ENCODE measurements around the gene AIFM3.
"Not testable (repeated sequence)": the region's sequence is repeated elsewhere in the genome, so short reads cannot be mapped to it uniquely, and the experiment has no call there.

AIFM3 gene

DNA sequence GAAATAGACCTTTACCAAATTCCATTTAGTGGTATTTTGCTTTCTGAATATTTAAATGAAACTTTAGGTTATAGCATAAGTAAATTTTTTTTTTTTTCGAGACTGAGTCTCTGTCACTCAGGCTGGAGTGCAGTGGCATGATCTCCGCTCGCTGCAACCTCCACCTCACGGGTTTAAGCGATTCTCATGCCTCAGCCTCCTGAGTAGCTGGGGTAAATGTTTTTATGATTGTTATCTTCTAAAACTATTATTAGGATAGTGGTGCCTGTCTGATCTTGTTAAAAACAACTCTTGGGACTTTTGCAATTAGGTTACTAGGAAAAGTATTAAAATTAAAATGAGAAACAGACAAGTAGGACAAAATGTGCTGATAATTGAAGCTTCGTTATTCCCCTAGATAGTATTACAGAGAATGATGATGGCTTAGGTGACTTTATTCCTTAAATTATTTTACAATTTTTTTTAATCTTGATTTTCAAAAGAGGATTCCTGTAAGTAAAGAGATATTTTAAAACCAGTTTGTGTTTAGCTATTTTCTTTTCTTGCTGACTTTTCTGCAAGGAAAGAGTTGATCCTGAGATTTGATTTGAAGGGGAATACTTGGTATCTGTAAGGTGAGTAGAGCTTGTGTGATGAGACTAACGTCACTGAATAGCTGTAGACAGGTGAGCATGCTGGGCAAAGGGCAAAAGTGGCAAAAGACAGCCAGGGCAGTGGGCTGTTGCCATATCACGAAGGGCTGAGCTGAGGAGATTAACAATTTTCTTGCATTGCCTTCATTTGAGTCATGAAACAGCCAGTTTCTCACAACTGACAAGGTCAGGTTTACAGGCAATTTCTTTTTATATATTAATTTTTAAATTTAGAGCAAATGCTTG lies 29.0 kb upstream of the AIFM3 start:
- no peak for TF ChIP-seq ZFX (IDR thresholded peaks at IDR 0.05; ENCODE audit: borderline replicate concordance)
- TF ChIP-seq, protein P1, sequence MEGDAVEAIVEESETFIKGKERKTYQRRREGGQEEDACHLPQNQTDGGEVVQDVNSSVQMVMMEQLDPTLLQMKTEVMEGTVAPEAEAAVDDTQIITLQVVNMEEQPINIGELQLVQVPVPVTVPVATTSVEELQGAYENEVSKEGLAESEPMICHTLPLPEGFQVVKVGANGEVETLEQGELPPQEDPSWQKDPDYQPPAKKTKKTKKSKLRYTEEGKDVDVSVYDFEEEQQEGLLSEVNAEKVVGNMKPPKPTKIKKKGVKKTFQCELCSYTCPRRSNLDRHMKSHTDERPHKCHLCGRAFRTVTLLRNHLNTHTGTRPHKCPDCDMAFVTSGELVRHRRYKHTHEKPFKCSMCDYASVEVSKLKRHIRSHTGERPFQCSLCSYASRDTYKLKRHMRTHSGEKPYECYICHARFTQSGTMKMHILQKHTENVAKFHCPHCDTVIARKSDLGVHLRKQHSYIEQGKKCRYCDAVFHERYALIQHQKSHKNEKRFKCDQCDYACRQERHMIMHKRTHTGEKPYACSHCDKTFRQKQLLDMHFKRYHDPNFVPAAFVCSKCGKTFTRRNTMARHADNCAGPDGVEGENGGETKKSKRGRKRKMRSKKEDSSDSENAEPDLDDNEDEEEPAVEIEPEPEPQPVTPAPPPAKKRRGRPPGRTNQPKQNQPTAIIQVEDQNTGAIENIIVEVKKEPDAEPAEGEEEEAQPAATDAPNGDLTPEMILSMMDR (IDR thresholded peaks at IDR 0.05) = no peak
- H3K27ac ChIP-seq = 0 out of 2 replicates have a peak overlapping the region, but pooled peaks have one; percentile 25

DNA sequence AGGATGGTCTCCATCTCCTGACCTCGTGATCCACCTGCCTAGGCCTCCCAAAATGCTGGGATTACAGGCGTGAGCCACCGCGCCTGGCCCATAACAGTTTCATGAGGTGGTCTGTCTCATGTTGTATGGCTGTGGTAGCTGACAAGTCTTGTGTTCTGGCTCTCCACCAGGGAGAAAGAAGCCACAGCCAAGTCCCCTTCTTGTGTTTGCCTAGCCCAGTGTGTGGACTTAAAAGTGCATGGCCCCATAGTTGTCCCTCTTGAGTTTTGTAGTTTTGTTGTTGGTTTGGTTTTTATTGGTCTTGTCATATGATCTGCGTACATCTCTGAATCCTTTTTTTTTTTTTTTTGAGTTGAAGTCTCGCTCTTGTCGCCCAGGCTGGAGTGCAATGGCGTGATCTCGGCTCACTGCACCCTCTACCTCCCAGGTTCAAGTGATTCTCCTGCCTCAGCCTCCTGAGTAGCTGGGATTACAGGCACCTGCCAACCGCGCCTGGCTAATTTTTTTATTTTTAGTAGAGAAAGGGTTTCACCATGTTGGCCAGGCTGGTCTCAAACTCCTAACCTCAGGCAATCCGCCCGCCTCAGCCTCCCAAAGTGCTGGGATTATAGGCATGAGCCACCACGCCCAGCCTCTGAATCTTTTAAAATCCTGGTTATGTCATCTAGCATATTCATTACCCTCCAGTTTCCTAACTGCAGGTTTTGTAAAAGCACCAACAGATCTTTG lies 27.4 kb upstream of the AIFM3 start:
- H3K27ac ChIP-seq = not testable (repeated sequence)

DNA sequence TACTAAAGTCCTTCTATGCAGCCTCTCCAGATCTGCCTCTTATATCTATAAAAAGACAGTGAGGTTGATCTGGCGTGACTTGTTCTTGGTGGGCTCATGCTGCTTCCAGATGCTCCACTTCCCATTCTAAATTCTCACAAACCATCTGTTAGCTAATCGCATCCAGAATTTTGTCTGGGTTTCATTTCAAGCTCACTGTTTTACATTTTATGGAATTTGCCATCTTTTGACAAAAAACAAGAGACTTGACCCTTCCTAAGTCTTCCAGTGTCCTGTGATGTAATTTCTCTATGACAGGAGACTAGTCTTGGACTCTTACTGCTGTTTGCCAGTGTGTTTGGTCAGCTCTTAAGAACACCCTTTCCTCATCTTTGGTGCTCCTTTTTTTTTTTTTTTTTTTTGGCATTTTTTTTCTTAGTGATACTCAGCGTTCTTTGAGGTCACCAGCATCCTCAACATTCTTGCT lies 26.8 kb upstream of the AIFM3 start:
- TF ChIP-seq ZFX (IDR thresholded peaks at IDR 0.05; ENCODE audit: borderline replicate concordance) = no peak
- TF ChIP-seq, protein P1 (IDR thresholded peaks at IDR 0.05) = no peak
- no peak overlapping the region for H3K27ac ChIP-seq

DNA sequence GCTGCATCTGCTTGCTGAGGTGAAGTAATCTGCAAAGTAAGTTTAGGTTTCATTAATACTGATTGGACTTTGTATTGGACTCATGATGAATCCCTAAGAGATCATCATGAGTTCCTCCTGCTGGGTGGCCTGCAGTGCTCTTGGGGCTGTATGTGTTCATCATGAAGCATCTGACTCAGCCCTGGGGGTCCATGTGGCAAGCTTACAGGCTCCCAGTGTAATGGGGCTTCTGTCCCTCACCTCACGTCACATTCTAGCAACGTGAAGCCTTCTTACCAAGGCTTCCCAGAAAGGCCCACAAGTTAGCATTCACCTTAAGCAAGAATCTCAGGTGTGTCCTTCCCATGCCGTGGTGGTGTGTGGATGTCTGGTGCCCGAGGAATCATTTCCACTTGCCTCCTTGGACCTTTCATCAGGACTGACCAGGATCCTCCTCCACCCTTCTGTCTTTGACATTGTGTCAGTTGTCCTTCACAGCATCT lies 26.1 kb upstream of the AIFM3 start:
- TF ChIP-seq, protein P1 (IDR thresholded peaks at IDR 0.05) = no peak
- no peak for TF ChIP-seq ZFX (IDR thresholded peaks at IDR 0.05; ENCODE audit: borderline replicate concordance)
- no peak overlapping the region for H3K27ac ChIP-seq

DNA sequence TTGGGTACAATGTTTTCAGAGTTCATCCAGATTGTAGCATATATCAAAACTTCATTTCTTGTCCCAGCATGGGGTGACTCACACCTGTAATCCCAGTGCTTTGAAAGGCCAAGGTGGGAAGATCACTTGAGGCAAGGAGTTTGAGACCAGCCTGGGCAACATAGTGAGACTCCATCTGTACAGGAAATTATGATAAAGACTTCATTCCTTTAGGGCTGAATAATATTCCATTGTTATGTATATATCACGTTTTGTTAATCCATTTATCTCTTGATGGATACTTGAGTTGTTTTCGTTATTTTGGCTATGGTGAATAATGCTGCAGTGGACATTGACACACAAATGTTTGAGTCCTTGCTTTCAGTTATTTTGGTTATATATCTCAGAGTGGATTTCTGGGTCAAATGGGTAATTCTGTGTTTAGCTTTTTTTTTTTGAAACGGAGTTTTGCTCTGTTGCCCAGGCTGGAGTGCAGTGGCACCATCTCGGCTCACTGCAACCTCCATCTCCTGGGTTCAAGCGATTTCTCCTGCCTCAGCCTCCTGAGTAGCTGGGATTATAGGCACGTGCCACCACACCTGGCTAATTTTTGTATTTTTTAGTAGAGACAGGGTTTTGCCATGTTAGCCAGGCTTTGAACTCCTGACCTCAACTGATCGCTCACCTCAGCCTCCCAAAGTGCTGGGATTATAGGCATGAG lies 24.7 kb upstream of the AIFM3 start:
- H3K27ac ChIP-seq = not testable (repeated sequence)

DNA sequence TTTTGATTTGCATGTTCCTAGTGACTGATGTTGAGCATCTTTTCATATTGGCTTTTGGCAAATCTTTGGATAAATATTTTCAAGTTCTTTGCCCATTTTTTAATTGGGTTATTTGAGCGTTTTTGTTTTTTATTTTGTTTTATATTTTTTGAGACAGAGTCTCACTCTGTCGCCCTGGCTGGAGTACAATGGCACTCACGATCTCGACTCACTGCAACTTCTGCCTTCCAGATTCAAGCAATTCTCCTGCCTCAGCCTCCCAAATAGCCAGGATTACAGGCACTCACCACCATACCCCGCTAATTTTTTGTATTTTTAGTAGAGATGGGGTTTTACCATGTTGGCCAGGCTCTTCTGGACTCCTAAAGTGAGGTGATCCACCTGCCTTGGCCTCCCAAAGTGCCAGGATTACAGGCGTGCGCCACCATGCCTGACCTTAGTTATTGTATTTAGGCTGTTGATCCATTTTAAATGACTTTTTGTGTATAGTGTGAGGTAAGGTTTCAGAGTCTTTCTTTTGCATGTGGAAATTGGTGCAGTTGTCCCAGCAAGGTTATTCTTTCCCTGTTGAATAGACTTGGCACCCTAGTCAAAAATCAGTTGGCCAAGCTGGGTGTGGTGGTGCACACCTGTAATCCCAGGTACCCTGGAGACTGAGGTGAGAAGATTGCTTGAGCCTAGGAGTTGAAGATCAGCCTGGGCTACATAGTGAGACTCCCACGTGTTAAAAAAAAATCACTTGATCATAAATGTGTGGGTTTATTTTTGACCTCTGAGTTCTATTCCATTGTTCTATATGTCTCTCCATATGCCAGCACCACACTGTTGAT lies 23.7 kb upstream of the AIFM3 start:
- no peak overlapping the region for H3K27ac ChIP-seq
- TF ChIP-seq, protein P1 (IDR thresholded peaks at IDR 0.05) = no peak
- TF ChIP-seq ZFX (IDR thresholded peaks at IDR 0.05; ENCODE audit: borderline replicate concordance) = no peak

DNA sequence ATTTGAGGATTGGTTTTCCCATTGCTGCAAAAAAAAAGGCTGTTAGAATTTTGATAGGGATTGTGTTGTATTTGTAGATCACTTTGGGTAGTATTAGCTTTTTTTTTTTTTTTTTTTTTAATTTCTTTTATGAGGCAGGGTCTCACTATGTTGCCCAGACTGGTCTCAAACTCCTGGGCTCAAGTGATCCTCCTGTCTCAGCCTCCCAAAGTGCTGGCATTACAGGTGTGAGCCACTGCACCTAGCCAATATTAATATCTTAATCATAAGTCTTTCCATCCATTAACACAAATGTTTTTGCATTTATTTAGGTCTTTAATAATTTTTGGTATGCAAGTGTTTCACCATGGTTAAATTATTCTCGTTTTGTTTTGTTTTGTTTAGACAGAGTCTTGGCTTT lies 23.0 kb upstream of the AIFM3 start:
- TF ChIP-seq ZFX (IDR thresholded peaks at IDR 0.05; ENCODE audit: borderline replicate concordance) = no peak
- TF ChIP-seq, protein P1 (IDR thresholded peaks at IDR 0.05) = no peak
- no peak overlapping the region for H3K27ac ChIP-seq
